GM19240 (cell line): ENCODE measurements around the gene UQCC3.
"Not testable (repeated sequence)": the region's sequence is repeated elsewhere in the genome, so short reads cannot be mapped to it uniquely, and the experiment has no call there.

Experiments used
- DNase-seq: peaks from one replicate; pipeline ENCODE4 v3.0.0; 2011; ENCODE audit warnings: low spot score; ENCODE audit not compliant: insufficient read length

UQCC3 gene

GRCh38 chr11:62702246-62702645 is 30.8 kb downstream of the UQCC3 start:
- no peak for DNase-seq

- not testable (repeated sequence) for DNase-seq
Observed at GRCh38 chr11:62703921-62704320, 32.4 kb downstream of the UQCC3 start.

- DNase-seq, result no peak
Observed at GRCh38 chr11:62705413-62705812, 33.9 kb downstream of the UQCC3 start.

GRCh38 chr11:62705880-62706849 is 34.7 kb downstream of the UQCC3 start:
- peak; percentile 72 for DNase-seq

GRCh38 chr11:62706850-62707247 is 35.4 kb downstream of the UQCC3 start:
- no peak for DNase-seq

- DNase-seq, result no peak
Observed at GRCh38 chr11:62707277-62707861, 35.9 kb downstream of the UQCC3 start, which contains the start of the genes BSCL2 and GNG3. BSCL2 (minus strand) TSS chr11:62707424; CDS start chr11:62707195, 229 bp downstream. GNG3 (plus strand) TSS chr11:62707676; CDS start chr11:62708296, 620 bp downstream.

- DNase-seq, result no peak
Observed at GRCh38 chr11:62708392-62708791, 36.9 kb downstream of the UQCC3 start.

- DNase-seq, result no peak
Observed at GRCh38 chr11:62708793-62709192, 37.3 kb downstream of the UQCC3 start.

- peak; percentile 85 for DNase-seq
Observed at GRCh38 chr11:62709247-62710000, 38.0 kb downstream of the UQCC3 start.

GRCh38 chr11:62710001-62710345 is 38.5 kb downstream of the UQCC3 start:
- DNase-seq, result no peak

GRCh38 chr11:62712276-62712812 is 40.9 kb downstream of the UQCC3 start:
- DNase-seq, result no peak

- DNase-seq, result no peak
Observed at GRCh38 chr11:62712861-62713260, 41.4 kb downstream of the UQCC3 start.

GRCh38 chr11:62713343-62713742 is 41.9 kb downstream of the UQCC3 start:
- no peak for DNase-seq

GRCh38 chr11:62715150-62716130 is 44.0 kb downstream of the UQCC3 start:
- DNase-seq, result no peak

- DNase-seq, result no peak
Observed at GRCh38 chr11:62716206-62716605, 44.7 kb downstream of the UQCC3 start.

- DNase-seq, result no peak
Observed at GRCh38 chr11:62716816-62717215, 45.3 kb downstream of the UQCC3 start.

- DNase-seq, result no peak
Observed at GRCh38 chr11:62719302-62719978, 48.0 kb downstream of the UQCC3 start.

GRCh38 chr11:62721994-62722393 is 50.5 kb downstream of the UQCC3 start:
- DNase-seq, result no peak
